NCI-H748 treated with DMSO at 0.1 percent for 48 hours (cell line): Measurements from ENCODE around the gene CSK.

Experiments used
- DNase-seq: peaks from one replicate; lab custom pipeline; 2025; lab: John Stamatoyannopoulos, UW

Gene CSK

DNA sequence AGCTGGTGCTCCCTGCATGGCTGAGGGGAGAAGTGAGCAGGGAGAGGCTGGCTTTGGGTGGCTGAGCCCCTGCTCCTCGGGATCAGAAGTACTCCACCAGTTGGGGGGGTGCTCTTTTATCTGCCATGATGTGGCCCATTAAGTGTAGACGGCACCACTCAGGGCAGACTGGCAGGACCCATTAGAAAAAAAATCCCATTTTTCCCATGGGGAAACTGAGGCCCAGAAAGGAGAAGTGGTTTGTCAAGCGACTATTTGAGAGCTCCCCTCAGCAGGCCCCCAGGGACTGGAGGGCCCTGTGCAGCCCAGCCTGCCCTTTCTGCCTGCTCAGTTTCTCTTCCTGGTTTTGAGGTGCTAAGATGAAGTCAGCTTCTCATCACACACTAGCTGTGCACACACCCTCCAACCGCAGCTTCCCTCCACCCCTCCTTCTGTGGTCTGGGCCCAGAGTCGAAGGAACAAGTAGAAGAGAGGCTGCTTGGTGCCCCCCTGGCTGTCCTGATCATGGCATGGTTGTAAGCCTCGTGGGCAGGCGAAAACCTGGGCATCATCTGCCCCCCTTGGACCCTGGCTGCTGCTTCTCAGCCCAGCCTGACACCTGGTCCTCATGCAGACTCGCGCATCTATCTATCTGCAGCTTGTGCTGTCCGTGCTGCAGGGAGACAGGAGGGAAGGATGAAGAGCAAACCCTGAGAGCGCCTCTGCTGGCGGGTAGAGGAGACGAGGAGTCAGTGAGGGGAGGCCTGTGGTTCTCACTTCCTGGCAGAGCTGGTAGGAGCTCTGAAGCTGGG, 5.6 kb downstream of the CSK start:
- DNase-seq, result no peak

DNA sequence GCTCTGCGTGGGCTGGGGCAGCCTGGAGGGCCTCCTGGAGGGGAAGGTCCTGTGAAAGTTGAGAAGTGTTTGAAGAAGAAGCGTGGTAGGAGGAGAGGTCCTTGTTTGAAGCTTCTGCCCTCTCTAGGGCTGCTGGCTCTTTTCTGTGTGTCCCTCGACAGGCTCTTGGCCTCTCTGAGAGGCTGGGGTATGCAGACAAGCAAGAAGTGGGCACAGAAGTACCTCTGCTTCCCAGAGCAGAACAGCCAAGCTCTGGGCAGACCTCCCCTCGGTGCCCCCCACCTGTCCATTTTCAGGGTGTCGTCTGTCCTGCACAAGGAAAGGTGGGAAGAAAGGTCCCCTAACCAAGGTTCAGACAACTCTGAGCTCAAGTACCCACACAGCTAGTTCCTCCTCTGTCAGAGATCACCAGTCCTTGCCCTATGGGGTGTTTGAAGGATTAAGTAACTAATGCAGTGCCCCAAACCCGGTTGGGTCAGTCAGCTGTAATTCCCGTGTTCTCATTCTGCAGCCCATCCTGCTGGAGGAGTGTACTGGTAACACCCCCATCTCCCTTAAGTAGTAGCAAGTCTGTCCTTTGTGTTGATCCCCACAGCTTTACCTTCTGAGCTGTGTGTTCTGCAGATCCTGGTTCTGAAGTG, 6.3 kb downstream of the CSK start:
- DNase-seq, result no peak

DNA sequence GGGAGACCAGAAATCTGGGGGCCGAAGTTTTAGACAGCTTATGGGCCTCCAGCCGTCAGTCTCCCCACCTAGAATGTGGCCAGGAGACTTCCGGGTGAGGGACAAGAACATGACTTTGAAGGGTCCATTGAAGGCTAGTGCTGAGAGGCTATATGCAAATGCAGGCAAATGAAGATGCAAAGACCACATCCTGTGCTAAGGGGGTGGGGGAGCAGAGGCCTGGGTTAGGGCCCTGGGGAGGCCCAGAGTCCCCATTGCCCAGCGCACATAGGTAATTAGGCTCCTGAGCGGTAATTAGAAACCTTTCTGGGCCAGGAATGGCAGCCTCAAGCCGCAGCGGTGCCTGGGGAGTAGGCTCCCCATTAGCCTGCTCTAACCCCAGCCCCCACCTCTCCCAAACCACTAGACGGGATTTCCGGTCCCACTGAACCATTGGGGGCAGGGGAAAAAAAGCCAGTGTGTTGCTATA, 6.8 kb downstream of the CSK start:
- no peak for DNase-seq

DNA sequence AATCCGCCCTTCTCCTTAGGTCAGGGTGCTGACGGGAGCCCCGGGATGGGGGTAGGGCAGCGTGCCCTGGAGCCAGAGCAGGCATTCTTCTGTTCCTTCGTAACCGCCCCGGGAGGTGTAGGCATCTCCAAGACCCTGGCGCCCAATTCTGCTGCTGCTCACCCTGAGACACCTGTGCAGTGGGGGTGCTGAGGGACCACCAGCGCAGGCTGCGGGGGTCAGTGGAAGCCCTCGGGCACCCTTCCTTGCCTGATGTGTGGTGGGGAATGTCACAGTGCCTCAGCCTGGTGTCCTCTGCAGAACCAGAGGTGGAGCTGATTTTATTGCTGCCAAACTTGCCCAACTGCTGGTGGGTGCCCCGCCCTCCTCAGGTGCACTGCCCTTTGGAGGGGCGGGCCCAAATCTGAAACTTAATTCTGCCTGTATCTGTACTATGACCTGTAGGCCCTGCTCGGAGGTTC, 7.3 kb downstream of the CSK start:
- no peak for DNase-seq

DNA sequence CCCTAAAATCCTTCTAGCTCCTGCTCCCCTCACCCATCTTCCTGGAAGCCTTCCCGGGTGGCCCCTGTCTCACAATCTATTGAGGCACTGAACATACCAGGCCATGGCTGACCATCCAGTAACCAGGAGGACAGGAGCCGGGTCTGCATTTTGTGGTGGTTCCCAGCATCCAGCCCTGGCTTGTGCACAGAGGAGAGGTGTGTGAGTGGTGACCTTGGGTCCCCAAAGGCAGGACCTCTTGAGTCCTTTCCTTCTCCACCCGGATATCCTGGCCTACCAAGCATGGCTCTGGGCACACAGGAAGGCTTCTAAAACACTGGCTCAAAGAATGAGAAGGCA, 7.8 kb downstream of the CSK start:
- DNase-seq, result no peak

DNA sequence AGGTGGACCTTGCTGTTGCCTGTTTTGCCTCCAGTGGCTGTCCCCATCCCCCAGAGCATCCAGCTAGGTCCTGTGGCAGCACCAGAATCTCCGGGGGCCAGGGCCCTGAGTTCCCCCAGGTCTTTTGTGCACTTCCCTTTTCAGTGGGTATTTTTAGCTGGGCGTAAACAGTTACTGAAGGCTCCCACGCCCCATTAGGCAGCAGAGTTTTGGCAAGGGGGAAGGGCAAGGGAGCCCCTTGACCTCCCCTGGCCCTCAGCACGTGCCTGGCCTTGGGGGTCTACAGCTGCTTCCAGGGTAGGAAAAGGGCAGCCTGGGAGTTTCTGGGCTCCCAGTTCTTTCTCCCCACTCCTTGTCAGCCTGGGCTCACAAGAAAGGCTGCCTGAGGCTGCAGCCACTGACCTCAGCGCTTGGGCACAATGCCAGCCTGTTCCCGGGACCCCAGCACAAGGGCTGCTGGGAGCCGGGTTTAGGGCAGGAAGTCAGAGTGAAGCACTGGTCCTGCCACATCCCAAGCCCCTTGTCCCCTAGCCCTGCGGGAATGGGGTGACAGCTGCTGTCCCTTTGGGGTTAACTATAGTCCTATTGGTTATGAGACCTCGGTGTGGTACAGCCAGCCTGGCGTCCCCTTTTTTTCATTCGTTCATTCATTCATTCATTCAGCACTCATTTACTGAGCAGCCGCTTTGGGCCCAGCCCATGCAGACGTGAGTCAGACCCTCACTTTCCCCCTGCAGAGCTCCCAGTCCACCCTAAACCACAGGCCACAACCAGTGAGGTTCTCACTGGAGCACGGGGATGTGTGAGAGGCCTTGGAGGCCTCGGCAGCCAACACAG, 8.4 kb downstream of the CSK start:
- DNase-seq, result no peak

DNA sequence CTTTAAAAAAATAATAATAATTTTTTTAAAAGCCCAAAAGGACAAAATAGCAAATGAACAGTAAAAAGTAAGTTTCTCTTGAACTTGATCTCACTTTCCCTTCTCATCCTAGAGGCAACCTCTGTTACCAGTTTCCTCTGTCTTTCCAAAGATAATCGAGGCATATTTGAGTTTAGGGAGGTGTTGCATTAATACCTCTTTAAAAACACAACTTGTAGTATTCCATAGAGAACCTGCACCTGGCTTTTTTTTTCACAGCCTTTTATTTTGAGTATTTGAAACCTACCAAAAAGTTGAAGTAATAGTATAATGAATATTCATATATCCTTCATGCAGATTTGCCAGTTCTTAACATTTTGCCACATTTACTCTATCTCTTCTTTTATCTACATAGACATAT, 9.1 kb downstream of the CSK start:
- no peak for DNase-seq

DNA sequence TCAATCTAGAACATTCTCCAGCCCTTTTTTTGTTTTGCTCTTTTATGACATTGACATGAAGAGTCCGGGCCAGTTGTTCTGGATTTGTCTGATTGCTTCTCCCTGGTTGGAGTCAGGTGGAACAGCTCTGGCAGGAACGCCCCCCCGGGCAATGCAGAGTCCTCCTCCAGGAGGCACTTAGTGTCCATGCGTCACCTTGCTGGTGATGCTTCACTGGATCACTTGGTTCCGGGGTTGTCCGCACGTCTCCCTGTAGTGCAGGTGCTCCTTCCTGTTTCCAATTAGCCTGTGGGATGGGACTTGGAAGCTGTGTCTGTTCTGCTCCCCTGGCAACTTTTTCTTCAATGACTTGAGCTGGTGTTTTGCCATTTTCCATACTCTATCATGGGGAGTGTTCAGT, 9.8 kb downstream of the CSK start:
- DNase-seq, result no peak

DNA sequence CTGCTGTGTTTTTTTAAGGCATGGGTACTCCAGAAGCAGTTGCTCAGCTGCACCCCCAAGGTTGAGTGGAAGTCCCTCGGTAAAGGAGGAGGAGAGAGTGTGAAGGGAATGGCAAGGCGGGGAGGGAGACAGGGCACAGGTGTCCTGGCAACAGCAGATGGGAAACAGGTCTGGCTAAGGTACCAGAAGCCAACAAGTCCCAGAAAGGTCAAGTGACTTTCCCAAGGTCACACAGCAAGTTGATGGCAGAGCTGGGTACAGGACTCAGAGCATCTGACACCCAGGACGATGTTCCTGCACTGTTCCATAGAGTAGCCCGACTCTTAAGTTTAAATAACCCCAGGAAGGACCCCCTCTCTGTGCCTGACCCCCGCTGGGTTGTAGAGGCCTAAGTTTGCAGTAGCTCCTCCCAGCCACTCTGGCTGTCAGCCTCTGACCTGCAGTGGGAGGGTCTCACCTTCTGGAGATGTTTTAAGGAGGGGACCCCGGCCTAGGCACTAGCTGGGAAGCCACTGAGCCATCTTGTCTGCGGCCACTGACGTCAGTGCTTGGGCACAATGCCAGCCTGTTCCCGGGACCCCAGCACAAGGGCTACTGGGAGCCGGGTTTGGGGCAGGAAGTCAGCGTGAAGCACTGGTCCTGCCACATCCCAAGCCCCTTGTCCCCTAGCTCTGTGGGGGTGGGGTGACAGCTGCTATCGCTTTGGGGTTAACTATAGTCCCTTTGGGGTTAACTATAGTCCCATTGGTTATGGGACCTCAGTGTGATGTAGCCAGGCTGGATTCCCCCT, 10.5 kb downstream of the CSK start:
- no peak for DNase-seq

DNA sequence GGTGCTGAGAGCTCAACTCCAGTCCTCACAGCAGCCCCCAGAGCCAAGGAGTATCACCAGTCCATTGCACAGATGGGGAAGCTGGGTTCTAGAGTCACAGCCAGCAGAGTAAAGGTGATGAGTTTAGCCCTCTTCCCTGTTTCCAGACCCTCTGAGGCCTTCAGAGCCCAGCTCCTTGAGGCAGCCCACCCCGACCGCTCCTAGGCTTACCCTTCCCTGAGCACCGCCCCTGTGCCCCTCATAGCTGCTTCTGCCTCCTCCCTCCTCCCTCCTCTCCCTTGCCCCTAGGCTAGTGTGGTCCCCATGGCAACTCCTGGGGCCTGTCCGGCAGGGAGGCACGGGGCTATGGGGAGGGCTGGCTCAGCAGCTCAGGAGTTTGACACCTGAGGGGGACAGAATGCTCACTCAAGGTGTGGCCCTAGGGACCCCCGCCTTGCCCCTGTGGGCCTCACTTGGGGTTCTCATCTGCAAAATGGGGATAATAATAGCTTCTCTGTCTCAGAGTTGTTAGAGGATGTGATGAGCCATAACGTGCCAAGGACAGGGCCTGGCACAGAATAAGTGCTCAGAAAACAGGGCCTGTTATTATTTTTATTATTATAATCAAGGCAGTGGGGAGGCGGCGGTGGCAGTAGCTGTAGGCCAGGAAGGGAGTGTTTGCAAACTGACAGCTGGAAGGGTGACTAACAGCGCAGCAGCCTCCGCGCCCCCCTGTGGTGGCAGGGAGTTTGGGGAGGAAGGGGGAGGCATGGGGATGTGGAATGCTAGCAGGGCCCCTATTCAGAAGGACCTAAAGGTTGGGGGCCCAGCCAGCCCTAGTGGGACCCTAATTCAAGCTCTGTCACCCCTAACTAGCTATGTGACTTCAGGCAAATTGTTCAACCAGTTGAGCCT, 11.5 kb downstream of the CSK start:
- no peak for DNase-seq

DNA sequence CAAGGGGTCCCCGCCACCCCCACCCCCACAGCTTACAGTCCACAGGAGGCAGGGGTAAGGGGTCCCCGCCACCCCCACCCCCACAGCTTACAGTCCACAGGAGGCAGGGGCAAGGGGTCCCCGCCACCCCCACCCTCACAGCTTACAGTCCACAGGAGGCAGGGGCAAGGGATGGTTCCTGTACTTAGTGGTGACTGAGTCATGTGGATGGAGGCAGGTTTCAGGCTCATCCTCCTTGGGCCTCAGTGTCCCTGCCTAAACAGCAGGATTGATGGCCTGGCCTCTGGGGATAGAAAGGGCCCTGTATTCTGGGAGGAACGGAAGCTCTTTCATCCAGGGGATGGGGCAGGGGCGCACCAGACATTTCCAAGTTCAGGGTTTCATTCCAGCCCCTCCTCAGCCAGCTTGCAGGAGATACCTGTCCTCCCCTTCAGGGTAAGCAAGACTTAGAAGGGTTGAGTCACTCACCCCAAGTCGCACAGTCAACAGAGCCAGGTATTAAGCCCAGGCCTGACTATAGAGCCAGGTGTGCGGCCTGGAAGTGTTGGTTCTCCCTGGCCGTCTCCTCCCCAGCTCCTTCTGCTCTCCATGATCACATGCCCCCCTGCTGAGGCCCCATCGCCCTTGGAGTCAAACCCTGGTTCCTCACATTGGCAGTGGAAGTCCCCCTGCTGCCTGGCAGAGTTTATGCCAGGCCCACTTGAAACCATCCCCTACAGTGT, 12.5 kb downstream of the CSK start:
- no peak for DNase-seq

DNA sequence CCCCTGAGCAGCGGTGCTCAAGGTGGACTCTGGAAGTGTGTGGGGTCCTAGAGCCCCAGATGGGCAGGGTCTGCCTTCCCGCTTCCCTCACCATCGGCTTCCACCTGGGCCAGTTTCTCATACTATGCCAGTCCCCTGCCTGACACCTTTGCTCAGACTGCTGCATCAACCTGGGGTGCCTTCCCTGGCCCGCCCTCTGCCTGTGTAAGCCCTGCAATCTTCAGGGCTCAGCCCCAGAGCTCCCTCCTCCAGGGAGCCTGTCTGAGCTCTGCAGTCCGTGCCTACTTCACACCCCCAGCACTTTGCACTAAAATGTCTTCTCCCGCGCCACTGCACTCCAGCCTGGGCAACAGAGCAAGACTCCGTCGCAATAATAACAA, 13.1 kb downstream of the CSK start:
- no peak for DNase-seq

DNA sequence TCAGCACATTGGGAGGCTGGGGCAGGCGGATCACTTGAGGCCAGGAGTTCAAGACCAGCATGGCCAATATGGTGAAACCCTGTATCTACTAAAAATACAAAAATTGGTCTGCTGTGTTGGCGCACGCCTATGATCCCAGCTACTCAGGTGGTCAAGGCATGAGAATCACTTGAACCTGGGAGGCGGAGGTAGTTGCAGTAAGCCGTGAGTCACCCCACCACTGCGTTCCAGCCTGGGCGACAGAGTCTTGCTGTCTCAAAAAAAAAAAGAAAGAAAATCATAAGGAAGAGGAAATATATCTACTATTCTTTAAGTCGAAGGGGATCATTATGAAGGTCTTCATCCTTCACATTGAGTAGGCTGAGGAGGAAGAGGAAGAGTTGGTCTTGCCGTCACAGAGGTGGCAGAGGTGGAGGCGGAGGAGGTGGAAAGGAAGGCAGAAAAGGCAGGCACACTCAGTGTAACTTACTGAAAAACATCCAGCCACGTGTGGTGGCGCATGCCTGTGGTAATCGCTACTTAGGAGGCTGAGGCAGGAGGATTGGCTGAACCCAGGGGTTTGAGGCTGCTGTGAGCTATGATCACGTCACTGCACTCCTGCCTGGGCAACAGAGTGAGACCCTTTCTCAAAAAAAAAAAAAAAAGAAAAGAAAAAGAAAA, 14.2 kb downstream of the CSK start:
- DNase-seq, result no peak

DNA sequence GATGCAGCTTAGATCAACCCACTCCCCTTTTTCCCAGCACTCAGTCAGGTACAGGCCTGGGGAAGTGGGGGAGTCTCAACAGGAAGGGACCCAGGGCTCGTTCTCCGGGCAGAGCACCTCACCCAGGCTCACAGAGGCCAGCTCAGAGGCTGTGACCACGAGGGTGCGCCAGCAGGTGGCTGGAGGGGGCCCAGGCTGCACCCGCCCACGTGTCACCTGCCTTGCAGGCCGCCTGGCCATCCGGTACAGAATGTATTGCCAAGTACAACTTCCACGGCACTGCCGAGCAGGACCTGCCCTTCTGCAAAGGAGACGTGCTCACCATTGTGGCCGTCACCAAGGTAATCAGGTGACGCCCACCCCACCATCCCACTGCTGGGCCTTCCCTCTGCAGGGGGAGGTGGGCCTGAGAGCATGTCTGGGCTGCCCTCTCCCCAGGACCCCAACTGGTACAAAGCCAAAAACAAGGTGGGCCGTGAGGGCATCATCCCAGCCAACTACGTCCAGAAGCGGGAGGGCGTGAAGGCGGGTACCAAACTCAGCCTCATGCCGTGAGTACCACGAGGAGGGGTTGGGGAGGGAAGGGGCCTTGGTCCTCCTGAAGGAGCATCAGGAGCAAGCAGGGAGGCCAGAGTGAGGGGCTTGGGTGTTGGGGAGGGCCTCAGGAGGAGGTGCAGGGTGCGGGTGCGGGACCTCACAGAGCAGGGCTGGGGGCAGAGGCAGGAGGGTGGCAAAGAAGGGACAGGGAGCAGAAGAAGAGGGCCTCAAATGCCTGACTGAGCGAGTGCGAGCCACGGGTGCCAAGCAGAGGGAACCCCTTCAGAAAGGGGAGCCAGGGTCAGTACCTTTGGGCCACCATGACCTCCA, 16.7 kb downstream of the CSK start:
- DNase-seq, result no peak

DNA sequence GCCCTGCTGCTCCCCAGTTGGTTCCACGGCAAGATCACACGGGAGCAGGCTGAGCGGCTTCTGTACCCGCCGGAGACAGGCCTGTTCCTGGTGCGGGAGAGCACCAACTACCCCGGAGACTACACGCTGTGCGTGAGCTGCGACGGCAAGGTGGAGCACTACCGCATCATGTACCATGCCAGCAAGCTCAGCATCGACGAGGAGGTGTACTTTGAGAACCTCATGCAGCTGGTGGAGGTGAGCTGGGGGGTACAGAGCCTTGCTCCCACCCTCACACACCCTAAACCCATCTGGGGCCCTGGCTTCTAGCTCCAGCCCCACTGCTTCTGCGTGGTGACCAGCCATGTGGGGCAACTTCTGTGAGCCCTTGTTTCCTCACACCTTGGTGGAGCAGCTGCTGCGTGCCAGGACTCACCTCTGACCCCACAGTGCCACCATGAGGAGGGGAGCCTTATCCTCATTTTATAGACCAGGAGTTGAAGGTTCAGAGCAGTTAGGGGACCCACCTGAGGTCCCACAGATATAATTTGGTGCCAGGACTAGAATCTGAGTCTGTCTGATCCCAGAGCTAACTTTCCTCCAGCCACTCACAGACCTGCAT, 17.5 kb downstream of the CSK start:
- DNase-seq, result no peak

DNA sequence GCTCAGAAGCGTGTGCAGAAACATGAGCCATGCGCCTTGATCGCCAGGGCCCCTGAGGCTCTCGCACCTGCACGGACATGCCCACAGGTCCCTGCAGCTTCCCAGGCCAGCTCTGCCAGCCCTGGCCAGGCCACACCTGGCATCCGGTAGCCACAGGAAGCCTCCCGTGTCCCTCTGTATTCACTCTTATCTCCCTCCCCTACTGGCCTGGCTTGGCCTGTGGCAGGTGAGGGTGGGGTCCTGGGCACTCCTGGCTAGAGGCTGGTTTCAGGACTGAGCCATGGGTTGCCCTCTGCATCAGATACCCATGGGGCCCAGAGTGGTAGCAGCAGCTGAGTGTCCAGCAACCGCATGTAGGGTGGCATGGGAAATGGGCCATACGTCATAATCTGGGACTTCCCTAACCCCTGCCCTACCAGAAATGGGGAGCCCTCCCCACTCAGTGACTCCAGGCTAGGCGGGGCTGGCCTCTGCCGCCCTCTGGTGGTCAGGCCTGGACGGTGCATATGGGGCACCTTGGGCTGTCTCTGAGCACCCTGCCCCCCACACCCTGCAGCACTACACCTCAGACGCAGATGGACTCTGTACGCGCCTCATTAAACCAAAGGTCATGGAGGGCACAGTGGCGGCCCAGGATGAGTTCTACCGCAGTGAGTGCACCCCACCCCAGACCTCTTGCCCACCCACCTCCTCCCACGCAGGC, 18.1 kb downstream of the CSK start:
- no peak for DNase-seq

DNA sequence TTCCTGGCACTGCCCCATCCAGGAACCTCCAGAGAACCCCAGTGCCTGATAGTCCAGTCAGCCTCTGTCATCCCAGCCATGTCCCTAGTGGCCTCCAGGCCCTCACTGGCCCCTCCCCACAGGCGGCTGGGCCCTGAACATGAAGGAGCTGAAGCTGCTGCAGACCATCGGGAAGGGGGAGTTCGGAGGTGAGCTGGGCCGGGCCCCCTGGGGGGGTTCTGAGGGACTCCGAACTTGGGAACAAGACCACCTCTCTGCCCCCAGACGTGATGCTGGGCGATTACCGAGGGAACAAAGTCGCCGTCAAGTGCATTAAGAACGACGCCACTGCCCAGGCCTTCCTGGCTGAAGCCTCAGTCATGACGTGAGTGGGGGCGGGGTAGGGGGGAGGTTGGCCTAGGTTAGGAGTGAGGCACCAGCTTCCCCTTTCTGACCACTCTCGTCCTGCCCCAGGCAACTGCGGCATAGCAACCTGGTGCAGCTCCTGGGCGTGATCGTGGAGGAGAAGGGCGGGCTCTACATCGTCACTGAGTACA, 18.7 kb downstream of the CSK start:
- no peak for DNase-seq
